ENCODE measurements around the gene LIN9.
A peak's percentile ranks its signal among the peaks of the same experiment; 100 is the strongest.
"Not testable (repeated sequence)": the region's sequence is repeated elsewhere in the genome, so short reads cannot be mapped to it uniquely, and the experiment has no call there.

Gene LIN9, protein sequence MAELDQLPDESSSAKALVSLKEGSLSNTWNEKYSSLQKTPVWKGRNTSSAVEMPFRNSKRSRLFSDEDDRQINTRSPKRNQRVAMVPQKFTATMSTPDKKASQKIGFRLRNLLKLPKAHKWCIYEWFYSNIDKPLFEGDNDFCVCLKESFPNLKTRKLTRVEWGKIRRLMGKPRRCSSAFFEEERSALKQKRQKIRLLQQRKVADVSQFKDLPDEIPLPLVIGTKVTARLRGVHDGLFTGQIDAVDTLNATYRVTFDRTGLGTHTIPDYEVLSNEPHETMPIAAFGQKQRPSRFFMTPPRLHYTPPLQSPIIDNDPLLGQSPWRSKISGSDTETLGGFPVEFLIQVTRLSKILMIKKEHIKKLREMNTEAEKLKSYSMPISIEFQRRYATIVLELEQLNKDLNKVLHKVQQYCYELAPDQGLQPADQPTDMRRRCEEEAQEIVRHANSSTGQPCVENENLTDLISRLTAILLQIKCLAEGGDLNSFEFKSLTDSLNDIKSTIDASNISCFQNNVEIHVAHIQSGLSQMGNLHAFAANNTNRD

DNA sequence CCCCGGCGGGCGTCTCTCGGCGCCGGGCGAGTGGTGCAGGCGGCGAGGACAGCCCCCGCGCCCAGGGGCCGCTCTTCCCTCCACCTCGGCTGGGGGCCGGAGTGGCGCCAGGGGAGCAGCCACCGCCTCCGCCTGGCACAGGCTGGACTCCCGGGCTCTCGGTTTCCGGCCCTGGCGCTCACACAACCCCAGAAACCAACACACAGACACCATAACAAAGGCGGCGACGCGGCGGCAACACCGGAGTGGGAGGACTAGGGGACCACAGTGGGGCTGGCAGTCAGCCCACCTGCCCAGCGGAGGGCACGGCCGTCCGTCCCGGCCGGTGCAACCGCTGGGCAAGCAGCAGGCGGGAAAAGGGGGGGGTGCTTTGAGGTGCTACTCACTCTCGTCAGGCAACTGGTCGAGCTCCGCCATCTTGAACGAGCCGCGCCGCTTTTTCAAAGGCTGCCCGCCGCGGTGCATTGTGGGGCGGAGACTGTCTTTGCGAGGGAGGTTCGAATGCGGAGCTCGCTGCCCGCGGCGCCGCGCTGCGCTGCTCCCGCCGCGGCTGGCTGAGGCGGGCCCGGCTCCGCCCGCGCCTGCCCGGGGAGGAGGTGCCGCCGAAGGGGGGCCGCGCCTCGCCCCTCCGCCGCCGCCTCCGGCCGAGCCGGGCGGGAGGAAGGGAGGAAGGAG lies at the start of gene LIN9:
LIN9 (minus strand) TSS at position 442 of the 675 bp plus-strand sequence; CDS start at position 417, 25 bp downstream.
- peak; percentile 69 for DNase-seq

DNA sequence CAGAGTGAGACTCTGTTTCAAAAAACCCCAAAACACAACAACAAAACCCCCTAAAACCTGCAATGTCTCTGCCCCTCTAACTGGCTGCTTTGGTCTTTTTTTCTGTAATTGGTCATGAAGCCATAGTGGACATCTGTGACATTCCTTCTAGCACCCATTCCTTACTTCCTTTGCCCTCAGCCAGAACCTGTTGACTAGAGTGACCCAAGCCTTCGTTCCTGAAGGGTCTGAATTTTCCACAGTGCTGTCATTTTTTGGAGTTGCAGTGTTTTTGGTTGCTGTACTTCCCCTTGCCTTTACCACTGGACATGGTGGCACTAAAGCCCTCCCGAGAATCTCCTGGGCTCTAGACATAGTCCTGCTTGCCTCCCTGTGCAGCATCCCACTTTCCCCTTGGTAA lies 48.5 kb upstream of the LIN9 start:
- DNase-seq: no peak

DNA sequence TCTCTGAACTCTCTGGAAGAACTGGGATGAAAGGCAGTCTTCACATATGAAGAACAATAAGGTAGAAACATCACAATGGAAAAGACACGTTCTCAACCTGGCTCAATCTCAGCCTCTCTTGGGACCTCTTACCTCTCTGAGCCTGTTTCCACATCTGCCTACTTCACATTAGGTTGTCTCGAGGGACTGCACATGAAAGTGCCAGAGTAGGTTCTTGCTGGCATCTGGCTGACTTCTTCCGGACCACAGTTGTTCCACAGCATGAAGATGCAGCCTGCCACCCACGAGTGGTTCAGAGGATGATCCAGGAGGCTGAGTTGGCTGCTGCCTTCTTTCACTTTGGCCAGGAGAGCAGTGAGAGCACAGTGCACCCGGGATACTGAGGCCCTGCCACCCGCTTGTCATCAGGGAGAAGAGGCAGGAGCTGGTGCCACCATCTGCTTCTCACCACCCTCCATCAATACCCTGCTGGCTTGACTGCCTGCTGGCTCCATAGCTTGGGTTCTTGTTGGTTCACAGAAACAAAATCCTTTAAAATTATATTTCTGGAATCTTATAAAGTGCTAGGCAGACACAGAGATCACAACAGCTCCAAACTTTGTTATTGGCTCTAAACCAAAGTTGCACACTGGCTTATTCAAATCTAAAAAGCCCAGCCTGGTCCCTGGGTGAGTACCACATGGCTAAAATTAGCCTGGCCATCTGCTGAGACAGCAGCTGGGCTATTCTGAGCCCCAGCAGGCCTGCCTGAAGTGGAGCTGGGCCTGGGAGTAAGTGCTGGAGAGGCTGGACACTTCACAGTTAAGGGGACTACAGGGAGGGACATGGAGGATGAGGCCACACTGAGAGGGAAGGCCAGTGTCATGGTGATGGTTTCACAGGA lies 46.9 kb upstream of the LIN9 start:
- peak; percentile 60 for DNase-seq

DNA sequence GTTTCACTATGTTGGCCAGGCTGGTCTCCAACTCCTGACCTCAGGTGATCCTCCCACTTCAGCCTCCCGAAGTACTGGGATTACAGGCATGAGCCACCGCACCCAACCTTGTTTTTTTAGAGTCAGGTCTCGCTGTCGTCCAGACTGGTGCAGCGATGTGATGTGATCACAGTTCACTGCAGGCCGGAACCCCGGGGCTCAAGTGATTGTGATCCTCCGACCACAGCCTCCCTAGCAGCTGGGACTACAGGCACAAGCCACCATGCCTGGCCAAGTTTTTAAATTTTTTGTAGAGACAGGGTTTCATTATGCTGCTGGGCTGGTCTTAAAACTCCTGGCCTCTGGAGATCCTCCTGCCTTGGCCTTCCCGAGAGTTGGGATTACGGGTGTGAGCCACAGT lies 46.1 kb upstream of the LIN9 start:
- no peak for DNase-seq

DNA sequence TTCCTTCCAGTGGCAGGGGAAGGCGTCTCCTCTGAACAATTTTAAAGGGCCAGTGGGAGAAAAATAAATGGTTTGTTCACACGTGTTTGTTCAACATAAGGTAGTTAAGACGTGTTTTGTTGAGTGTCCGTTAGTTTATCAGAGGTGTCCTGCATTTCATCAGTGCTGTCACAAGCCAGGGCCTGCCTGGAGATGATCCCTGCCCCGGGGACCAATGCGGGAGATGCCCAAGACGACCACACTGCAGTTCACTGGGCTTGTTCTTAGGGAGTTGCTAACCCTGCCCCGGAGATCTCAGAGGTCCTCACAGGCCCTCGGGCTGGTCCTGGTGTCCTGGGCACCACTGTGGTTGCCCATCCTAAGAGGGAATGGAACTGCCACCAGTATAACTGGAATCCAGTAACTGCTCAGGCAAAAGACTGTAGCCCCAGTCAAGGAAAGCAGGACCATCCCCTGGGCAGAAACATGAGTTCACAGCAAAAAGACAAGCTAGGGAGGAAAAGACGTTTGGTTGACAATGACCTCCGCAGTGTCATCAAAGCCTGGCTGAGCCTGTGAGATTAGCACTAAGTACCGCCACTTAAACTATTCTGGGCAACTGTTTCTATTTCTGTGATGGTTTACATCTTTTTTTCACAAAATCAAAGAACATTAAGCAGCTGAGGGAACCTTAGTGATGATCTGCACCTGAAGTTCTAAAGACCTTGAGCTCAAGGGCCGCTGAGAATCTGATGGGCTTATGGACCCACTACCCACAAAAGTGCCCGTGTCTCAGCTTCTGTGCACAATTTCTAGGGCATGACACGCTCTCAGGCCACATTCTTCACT lies 44.9 kb upstream of the LIN9 start:
- no peak for DNase-seq

DNA sequence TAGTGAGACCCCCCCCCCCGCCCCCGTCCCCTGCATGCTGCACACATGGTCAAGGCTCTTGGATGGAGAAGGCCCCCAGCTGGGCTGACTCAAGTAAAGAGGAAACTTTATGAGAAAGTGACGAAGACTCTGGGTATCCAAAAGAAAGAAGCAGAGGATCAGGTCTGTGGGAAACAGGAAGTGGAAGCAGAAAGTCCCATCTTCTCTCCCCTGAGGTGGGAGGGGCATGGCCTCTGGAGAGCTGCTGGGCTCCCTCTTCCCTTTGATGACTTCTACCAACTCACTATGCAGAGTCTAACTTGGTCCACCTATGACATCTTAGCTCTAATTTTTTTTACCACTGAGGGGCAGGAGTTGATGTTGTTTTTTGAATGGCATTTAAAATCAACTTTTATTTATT lies 42.7 kb upstream of the LIN9 start:
- no peak for DNase-seq

DNA sequence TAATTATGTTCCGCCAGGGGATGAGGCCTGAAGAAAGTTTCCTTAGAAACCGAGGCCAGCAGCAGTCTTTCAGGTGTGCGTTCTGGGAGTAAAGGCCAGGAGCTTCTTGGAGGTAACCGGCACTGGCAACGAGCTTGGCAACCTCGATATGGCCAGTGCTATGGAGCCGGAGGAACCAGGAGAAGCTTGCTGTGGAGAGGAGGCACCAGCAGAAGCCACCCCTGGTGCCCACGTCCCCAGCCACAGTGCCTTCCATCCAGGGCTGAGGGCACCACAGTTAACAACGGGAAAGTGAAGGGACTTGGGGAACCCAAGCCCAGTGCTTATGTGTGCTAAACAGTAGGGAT lies 41.5 kb upstream of the LIN9 start:
- no peak for DNase-seq

DNA sequence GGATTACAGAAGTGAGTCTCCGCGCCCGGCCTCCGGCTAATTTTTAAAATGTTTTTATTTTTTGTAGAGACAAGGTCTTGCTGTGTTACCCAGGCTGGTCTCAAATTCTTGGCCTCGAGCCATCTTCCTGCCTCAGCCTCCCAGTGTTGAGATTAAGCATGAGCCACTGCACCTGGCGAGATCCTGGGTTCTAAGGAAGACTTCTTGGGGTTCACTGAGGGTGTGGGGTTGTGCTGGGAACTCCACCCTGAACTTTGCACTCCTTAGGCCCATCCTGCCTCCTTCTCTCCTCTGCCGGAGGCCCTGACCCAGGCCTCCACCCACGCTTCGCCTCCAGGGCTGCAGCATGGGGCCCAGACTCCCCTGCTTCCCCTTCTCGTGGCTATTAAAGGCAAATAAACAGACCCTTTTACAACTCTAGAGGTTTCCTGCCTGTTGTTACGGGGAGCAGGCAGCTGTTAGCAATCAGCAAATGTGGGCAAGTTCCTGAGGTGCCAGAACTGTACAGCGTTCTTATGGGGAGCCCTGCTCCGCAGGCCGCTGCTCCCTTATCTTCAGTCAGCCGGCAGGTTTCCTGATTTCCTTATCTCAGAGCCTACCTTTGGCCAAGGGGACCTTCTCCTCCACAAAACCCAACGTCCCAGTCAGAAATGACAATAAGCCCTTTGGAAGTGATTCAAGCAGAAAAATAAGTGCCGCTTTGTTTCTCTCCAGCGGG lies 41.0 kb upstream of the LIN9 start:
- DNase-seq: no peak

DNA sequence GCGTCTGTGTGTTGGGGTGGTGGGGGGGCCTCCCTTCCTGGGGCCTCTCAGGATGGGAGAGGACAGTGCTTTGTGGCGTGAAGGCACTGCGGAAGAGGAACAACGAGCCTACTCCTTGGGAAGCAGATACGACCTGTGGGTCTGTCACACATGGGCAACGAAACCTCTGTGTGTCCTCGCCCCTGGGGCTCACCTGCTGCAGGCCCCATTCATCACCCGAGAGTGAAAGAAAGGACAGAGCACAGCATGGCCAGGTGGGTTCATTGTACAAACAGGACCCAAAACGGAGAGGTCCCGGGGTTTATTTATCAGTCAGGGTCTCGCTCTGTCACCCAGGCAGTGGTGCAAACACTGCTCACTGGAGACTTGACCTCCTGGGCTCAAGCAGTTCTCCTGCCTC lies 40.1 kb upstream of the LIN9 start:
- DNase-seq: no peak

DNA sequence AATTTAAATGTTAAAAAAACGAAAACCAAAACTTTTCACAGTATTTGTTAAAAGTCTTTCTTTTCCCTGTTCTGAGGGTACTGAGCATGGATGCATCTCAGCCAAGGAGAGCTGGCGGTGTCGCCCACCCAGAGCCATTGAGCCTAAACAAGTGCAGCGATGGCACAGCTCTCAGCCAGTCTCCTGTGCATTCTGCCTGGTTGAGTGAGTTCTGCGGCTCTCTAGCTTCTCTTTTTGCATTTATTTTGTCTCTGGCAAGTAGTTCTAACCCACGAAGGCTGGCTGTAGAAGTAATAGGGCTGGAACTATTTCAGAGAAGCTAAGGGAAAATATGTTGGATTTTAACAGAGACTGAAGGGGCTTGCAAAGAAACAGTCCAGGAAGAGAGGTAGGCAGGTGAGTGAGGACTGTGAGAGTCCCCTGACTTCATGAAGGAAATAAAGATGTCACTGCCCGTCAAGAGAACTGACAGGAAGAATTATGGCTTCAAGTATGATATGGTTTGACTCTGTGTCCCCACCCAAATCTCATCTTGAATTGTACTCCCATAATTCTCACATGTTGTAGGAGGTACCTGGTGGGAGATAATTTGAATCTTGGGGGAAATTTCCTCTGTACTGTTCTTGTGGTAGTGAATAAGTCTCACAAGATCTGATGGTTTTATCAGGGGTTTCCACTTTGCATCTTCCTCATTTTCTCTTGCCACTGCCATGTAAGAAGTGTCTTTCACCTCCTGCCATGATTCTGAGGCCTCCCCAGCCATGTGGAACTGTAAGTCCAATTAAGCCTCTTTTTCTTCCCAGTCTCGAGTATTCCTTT lies 35.7 kb upstream of the LIN9 start:
- DNase-seq: no peak

DNA sequence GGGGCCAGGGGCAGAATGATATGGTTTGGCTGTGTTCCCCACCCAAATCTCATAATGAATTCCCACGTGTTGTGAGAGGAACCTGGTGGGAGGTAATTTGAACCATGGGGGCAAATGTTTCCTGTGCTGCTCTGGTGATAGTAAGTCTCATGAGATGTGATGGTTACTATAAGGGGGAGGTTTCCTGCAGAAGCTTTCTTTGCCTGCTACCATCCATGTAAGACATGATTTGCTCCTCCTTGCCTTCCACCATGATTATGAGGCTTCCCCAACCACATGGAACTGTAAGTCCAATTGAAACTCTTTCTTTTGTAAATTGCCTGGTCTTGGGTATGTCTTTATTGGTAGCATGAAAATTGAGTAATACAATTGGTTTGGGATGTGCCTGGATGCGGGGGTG lies 33.7 kb upstream of the LIN9 start:
- no peak for DNase-seq

DNA sequence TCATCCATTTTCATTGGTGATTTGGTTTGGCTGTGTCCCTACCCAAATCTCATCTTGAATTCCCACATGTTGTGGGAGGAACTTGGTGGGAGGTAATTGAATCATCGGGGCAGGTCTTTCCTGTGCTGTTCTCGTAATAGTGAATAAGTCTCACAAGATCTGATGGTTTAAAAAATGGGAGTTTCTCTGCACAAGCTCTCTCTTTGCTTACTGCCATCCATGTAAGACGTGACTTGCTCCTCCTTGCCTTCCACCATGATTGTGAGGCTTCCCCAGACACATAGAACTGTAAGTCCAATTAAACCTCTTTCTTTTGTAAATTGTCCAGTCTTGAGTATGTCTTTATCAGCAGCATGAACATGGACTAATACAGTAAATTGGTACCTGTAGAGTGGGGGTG lies 31.1 kb upstream of the LIN9 start:
- not testable (repeated sequence) for DNase-seq

DNA sequence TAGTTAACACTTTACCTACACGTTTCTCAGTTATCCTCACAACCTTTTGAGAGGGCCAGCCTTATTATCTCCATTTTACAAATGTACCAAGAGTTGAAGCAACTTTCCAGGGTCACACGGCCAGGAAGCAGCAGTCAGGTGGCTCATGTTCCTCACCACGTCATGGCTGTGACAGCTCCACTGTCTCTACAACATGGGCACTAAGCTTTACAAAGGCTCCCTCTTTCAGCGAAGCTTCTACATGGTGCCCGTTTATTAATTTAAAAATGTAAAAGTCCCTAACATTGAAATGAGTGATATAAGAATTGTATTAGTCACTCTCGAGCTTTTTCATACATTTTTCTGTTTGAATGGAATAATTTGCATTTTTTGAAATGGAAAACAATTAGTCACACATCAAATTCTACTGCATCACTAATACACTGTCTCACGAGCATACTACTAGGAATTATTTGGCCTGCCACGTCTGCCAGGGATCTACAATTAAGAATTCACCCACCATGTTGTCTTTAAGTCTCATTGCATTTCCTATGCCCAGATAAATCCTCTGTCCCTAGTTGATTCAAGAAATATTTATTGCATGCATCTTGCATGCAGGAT lies 28.4 kb upstream of the LIN9 start:
- no peak for DNase-seq

DNA sequence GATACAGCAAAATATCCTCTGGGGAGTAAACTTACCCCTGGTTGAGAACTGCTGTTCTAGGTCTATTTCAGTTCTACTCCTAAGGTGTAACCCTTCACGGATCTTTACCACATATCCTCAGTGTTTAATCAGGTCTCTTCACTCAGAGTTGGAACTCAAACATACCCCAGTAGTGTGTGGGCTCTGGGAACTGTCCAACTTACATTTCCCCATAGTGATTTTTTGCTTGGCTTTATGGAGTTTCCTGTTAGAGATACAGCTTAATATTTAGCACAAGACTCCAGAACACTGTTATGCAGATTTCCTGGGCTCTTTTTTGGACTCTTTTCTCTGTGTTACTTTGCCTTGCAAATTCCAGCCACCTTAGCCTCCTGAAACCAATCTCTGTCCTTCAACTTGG lies 26.7 kb upstream of the LIN9 start:
- DNase-seq: no peak

DNA sequence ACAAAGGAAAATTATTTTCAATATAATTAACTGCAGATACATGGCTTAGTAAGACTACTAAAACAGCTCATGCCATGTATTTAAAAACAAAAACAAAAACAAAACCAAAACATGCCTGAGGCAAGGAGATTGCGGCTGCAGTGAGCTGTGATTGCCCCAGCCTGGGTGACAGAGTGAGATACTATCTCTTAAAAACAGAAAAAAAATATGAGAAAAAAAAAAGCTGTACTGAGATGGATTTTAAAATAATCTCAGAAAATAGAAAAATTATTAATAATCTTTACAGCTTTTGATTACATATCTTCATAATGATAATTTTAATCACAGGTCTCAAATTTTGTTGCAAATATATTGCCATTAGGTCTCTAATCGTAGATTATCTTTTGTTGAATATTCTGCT lies 24.0 kb upstream of the LIN9 start:
- DNase-seq: no peak

DNA sequence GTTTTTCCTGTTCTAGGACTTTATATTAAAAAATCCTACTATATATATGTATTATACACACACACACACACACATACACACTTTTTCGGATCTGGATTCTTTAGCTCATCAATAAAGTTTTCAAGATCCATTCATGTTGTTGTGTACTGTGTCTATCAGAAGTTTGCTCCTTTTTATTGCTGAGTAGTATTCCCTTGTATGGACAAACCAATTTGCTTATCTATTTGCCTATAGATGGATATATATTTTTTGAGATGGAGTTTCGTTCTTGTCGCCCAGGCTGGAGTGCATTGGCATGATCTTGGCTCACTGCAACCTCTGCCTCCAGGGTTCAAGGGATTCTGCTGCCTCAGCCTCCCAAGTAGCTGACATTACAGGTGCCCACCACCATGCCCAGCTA lies 20.3 kb upstream of the LIN9 start:
- DNase-seq: no peak

DNA sequence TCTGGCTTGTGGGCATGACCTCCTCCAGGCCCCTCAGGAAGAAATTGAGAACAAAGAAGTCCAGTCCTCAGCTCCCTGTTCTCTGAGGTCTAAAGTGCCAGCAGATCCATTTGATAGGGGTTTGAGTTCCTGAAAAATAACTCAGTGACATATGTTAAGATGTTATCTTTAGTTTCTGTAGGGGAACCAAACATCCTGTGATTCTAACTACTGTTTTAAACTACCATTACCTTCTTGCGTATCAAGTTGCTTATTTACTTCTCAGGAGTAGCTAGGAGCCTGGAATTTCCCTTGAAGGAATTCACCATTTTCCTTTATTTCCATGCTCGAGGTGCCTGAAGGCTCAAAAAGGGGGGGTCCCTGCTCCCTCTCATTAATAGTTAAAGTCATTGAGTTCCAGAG lies 18.8 kb upstream of the LIN9 start:
- DNase-seq: no peak

DNA sequence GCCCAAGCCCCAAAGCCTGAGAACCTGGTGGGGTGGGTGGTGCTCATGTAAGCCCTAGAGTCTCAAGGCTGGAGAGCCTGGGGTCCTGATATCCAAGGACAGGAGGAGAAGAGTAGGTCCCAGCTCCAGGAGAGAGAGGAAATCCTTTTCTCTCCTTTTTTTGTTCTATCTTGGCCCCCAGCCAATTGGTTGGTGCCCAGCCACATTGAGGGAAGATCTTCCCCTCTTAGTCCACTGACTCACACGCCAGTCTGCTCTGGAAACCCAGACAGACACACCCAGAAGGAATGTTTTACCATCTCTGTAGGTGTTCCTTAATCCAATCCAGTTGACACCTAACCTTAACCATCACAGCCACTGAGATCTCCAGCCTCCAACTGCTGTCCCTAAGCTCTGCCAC lies 16.2 kb upstream of the LIN9 start:
- no peak for DNase-seq

DNA sequence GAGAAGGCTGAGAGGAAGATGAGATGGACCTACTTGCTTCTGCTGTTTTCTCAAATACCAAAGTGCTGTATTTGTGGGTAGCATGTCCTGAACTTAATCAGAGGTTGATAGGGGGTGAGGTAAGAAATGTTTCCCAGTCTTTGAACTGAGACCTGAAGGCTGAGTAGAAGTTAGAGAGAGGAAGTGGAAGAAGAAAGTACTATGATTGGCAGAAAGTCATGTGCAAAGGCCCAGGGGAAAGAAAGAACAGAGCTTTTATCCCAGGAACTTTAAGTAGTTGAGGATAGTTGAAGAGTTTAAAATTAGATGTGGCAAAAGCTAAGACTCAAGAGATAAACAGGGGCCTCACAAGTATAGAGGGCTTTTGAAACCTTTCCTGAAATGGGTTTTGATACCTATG lies 15.5 kb upstream of the LIN9 start:
- no peak for DNase-seq

DNA sequence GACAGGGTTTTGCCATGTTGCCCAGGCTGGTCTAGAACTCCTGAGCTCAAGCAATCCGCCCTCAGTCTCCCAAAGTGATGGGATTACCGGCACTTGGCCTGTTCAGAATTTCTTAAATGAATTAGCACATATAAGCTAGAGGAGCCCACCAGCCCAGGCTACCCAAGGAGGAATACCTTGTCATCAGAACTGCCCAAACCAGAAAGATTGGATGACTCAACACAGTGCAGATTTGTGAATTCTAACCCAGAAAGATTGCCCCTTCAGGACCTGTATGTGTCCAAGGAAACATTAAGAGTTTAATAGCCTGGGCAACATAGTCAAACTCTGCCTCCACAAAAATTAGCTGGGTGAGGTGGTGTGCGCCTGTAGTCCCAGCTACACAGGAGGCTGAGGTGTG lies 14.0 kb upstream of the LIN9 start:
- no peak for DNase-seq

DNA sequence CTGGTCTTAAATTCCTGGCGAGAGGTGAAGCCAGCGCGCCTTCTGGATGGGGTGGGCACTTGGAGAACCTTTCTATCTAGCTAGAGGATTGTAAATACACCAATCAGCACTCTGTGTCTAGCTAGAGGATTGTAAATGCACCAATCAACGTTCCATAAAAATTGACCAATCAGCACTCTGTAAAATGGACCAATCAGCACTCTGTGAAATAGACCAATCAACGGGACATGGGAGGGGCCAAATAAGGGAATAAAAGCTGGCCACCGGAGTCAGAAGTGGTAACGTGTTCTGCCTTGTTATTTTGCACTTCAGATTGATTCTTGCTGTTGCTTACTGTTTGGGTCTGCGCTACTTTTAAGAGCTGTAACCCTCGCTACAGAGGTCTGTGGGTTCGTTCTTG lies 12.0 kb upstream of the LIN9 start:
- DNase-seq: no peak

Data from SHP77 treated with DMSO at 0.1 percent for 48 hours (cell line).